Retinal pigment epithelial cell (primary cell): ENCODE data around the gene MAN2A1.
"Not testable (repeated sequence)": the region's sequence is repeated elsewhere in the genome, so short reads cannot be mapped to it uniquely, and the experiment has no call there.

ENCODE experiments used
- DNase-seq: peaks from one replicate; pipeline ENCODE4 v3.0.0-alpha.2; 2010; ENCODE audit warnings: low read depth
- H3K4me3 ChIP-seq: 2 replicates; pipeline ENCODE4 v1.5.1; 2011; ENCODE audit warnings: mild to moderate bottlenecking, low read length, control low read depth, moderate library complexity
- CTCF ChIP-seq: conservative IDR thresholded peaks from 2 replicates; pipeline ENCODE4 v1.5.1; 2011; ENCODE audit warnings: low read depth, low read length, control low read depth, inconsistent platforms

Gene MAN2A1

GRCh38 chr5:109830955-109831502 is 141.3 kb downstream of the MAN2A1 start:
- no peak for DNase-seq
- no peak overlapping the region for H3K4me3 ChIP-seq
- no peak for TF ChIP-seq CTCF

GRCh38 chr5:109832207-109833188 is 142.8 kb downstream of the MAN2A1 start:
- not testable (repeated sequence) for DNase-seq, H3K4me3 ChIP-seq

GRCh38 chr5:109833946-109834345 is 144.2 kb downstream of the MAN2A1 start:
- TF ChIP-seq CTCF: no peak
- DNase-seq: no peak
- no peak overlapping the region for H3K4me3 ChIP-seq

- TF ChIP-seq CTCF: no peak
- H3K4me3 ChIP-seq: no peak overlapping the region
- DNase-seq: no peak
Observed at GRCh38 chr5:109836280-109836679, 146.6 kb downstream of the MAN2A1 start.

- no peak overlapping the region for H3K4me3 ChIP-seq
- TF ChIP-seq CTCF: no peak
- no peak for DNase-seq
Observed at GRCh38 chr5:109837231-109837861, 147.6 kb downstream of the MAN2A1 start.

GRCh38 chr5:109838157-109838556 is 148.4 kb downstream of the MAN2A1 start:
- no peak for TF ChIP-seq CTCF
- H3K4me3 ChIP-seq: no peak overlapping the region
- DNase-seq: no peak

GRCh38 chr5:109844148-109844547 is 154.4 kb downstream of the MAN2A1 start:
- H3K4me3 ChIP-seq: no peak overlapping the region
- no peak for DNase-seq
- peak; percentile 50 for TF ChIP-seq CTCF
